Stomach (tissue), 4 donors: ENCODE data around the gene TBL2.

Experiments
- CTCF ChIP-seq, 7 experiments: fragments of 450-650 bp in 4 of 7; fragments of 200-600 bp in 3 of 7; sonication (generic) in 3 of 7; IDR thresholded peaks; one replicate each; pipeline ENCODE4 v1.5.1; 2016 to 2019; ENCODE audit warnings: antibody characterized with exemption in 7 of 7, control low read depth in 2 of 7, mild to moderate bottlenecking in 1 of 7
- POLR2AphosphoS5 ChIP-seq, 3 donors: sonication (generic); formaldehyde crosslinking; IDR thresholded peaks; one replicate each; pipeline ENCODE4 v1.6.1; 2016; ENCODE audit warnings: antibody characterized with exemption in 3 of 3

GRCh38 chr7:73618538-73618937, 40.2 kb upstream of the TBL2 start:
- no peak for TF ChIP-seq POLR2AphosphoS5 (IDR thresholded peaks at IDR 0.05)
- no peak for TF ChIP-seq CTCF (IDR thresholded peaks at IDR 0.05)
